Astrocyte (in vitro differentiated cells and primary cell): ENCODE results near the gene ZFP30. TPM values are rescaled to one million over a fixed set of nuclear protein-coding genes. Genes with fewer than 3 reads are reported as not detected.

Experiments used
- DNase-seq: peaks from one replicate; pipeline ENCODE4 v3.0.0-alpha.2; 2010; ENCODE audit warnings: low read depth
- FAIRE-seq: peaks from 2 replicates; lab custom pipeline; 2011; peaks lifted over from hg19 to GRCh38; lab: Jason Lieb, UNC
- H2AFZ ChIP-seq: 2 replicates; pipeline ENCODE4 v1.6.0; 2012; ENCODE audit warnings: low read depth, low read length, inconsistent platforms
- H3K27ac ChIP-seq: 2 replicates; pipeline ENCODE4 v1.5.1; 2011; ENCODE audit warnings: low read depth, low read length, inconsistent platforms
- H3K27me3 ChIP-seq: 2 replicates; pipeline ENCODE4 v1.6.0; 2011; ENCODE audit warnings: low read length, inconsistent platforms; ENCODE audit not compliant: insufficient read depth
- H3K36me3 ChIP-seq: 2 replicates; pipeline ENCODE4 v1.5.1; 2011; ENCODE audit warnings: low read length, inconsistent platforms; ENCODE audit not compliant: insufficient read depth
- H3K4me1 ChIP-seq: 2 replicates; pipeline ENCODE4 v1.5.1; 2011; ENCODE audit warnings: low read length, inconsistent platforms; ENCODE audit not compliant: insufficient read depth
- H3K4me2 ChIP-seq: 2 replicates; pipeline ENCODE4 v1.6.0; 2012; ENCODE audit warnings: low read length, inconsistent platforms
- H3K4me3 ChIP-seq: 2 replicates; pipeline ENCODE4 v1.5.1; 2011; ENCODE audit warnings: low read depth, mild to moderate bottlenecking, low read length, inconsistent platforms; ENCODE audit not compliant: insufficient read depth
- H3K79me2 ChIP-seq: 2 replicates; pipeline ENCODE4 v1.6.0; 2012; ENCODE audit warnings: mild to moderate bottlenecking, low read length, inconsistent platforms; ENCODE audit not compliant: insufficient read depth
- H3K9ac ChIP-seq: 2 replicates; pipeline ENCODE4 v1.6.0; 2012; ENCODE audit warnings: mild to moderate bottlenecking, low read length, inconsistent platforms
- H3K9me3 ChIP-seq: 2 replicates; pipeline ENCODE4 v1.5.1; 2012; ENCODE audit warnings: low read depth, mild to moderate bottlenecking, low read length, inconsistent platforms; ENCODE audit not compliant: insufficient read depth
- H4K20me1 ChIP-seq: 2 replicates; pipeline ENCODE4 v1.6.0; 2012; ENCODE audit warnings: low read length, inconsistent platforms; ENCODE audit not compliant: insufficient read depth
- H3K27ac Mint-ChIP-seq: one replicate; pipeline ENCODE4 v1.8.0; 2021; ENCODE audit warnings: mild to moderate bottlenecking, mixed read lengths; ENCODE audit not compliant: unreplicated experiment
- H3K27me3 Mint-ChIP-seq: one replicate; pipeline ENCODE4 v1.8.0; 2021; ENCODE audit warnings: low read depth, mixed read lengths; ENCODE audit not compliant: unreplicated experiment
- H3K36me3 Mint-ChIP-seq: one replicate; pipeline ENCODE4 v1.8.0; 2021; ENCODE audit warnings: low read depth, mixed read lengths; ENCODE audit not compliant: unreplicated experiment
- H3K4me1 Mint-ChIP-seq: one replicate; pipeline ENCODE4 v1.8.0; 2021; ENCODE audit warnings: low read depth, mixed read lengths; ENCODE audit not compliant: unreplicated experiment
- H3K4me3 Mint-ChIP-seq: one replicate; pipeline ENCODE4 v1.8.0; 2021; ENCODE audit warnings: mild to moderate bottlenecking, moderate library complexity, mixed read lengths; ENCODE audit not compliant: unreplicated experiment
- H3K9me3 Mint-ChIP-seq: one replicate; pipeline ENCODE4 v1.8.0; 2021; ENCODE audit warnings: mild to moderate bottlenecking, mixed read lengths; ENCODE audit not compliant: unreplicated experiment
- CTCF ChIP-seq: IDR thresholded peaks from 2 replicates; pipeline ENCODE4 v1.5.1; 2011; ENCODE audit warnings: low read depth, mild to moderate bottlenecking, inconsistent platforms, low read length, moderate library complexity; ENCODE audit not compliant: insufficient read depth
- EZH2 ChIP-seq: IDR thresholded peaks from 2 replicates; pipeline ENCODE4 v1.6.1; 2012; ENCODE audit warnings: mild to moderate bottlenecking, low read length, inconsistent platforms; ENCODE audit not compliant: insufficient read depth
- total RNA-seq: library from RNA; stranded (reverse); gene quantifications from 2 replicates; pipeline ENCODE4 v1.2.1, GENCODE V29; 2021

Gene ZFP30
- total RNA-seq, 1 donor from 2014 or later, result 13.9 TPM

DNA sequence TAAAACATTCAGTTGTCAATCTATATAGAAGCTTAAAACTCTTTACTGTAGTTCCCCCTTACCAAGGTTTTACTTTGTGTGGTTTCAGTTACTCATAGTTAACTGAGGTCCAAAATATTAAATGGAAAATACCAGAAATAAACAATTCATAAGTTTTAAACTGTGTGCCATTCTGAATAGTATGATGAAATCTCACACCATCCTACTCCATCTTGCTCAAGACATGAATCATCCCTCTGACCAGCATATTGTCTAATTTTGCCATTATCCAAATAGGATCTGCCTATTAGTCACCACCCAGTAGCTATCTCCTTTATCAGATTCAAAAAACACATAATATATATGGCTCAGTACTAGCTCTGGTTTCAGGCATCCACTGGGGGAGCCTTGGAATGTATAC lies 83.1 kb downstream of the ZFP30 start:
- FAIRE-seq (no peak), DNase-seq (no peak)
- Histone ChIP-seq H3K9ac (no peak overlapping the region), H3K4me2 (no peak overlapping the region), H4K20me1 (no peaks in the 10 kb centered on the region), H3K27ac (no peak overlapping the region), H3K9me3 (peaks cover 25% of the 10 kb centered on the region), H3K79me2 (no peaks in the 10 kb centered on the region), H3K4me1 (no peaks in the 10 kb centered on the region), H3K27me3 (no peaks in the 10 kb centered on the region), H2AFZ (no peak overlapping the region), H3K4me3 (no peak overlapping the region), H3K36me3 (peaks cover 7% of the 10 kb centered on the region)
- Mint-ChIP-seq H3K36me3 (peaks cover 14% of the 10 kb centered on the region), H3K4me1 (no peaks in the 10 kb centered on the region), H3K9me3 (peaks cover 37% of the 10 kb centered on the region), H3K4me3 (no peak overlapping the region), H3K27ac (no peak overlapping the region), H3K27me3 (no peaks in the 10 kb centered on the region)
- TF ChIP-seq EZH2 (no peak), CTCF (no peak)

DNA sequence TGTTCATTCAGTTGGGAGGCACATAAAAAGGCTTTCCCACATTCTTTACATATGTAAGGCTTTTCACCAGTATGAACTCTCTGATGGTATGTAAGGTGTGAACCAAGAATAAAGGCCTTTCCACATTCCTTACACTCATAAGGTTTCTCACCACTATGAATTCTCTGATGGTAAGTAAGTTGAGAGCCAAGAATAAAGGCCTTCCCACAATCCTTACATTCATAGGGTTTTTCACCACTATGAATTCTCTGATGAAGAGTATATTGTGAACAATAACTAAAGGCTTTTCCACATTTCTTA lies 89.9 kb downstream of the ZFP30 start:
- no peaks in the 10 kb centered on the region for H3K79me2 ChIP-seq
- H3K9me3 Mint-ChIP-seq, result peaks cover 70% of the 10 kb centered on the region
- no peaks in the 10 kb centered on the region for H3K4me1 Mint-ChIP-seq
- H3K9me3 ChIP-seq, result peaks cover 56% of the 10 kb centered on the region
- no peak overlapping the region for H3K27ac Mint-ChIP-seq
- H2AFZ ChIP-seq, result no peak overlapping the region
- DNase-seq (no peak), FAIRE-seq (no peak)
- H3K4me1 ChIP-seq, result no peaks in the 10 kb centered on the region
- H3K9ac ChIP-seq, result no peak overlapping the region
- H3K27ac ChIP-seq, result no peak overlapping the region
- no peaks in the 10 kb centered on the region for H3K27me3 Mint-ChIP-seq
- H3K4me3 ChIP-seq, result no peak overlapping the region
- H3K36me3 ChIP-seq, result peaks cover 3% of the 10 kb centered on the region
- TF ChIP-seq CTCF (no peak), EZH2 (no peak)
- H3K36me3 Mint-ChIP-seq, result peaks cover 48% of the 10 kb centered on the region
- H4K20me1 ChIP-seq, result no peaks in the 10 kb centered on the region
- H3K4me2 ChIP-seq, result no peak overlapping the region
- no peak overlapping the region for H3K4me3 Mint-ChIP-seq
- no peaks in the 10 kb centered on the region for H3K27me3 ChIP-seq

GRCh38 chr19:37564624-37565369 lies 90.5 kb downstream of the ZFP30 start:
- no peak overlapping the region for H3K9ac ChIP-seq
- peaks cover 3% of the 10 kb centered on the region for H3K36me3 ChIP-seq
- H3K27ac ChIP-seq, result no peak overlapping the region
- no peaks in the 10 kb centered on the region for H3K79me2 ChIP-seq
- H3K4me3 ChIP-seq, result no peak overlapping the region
- H3K9me3 ChIP-seq, result peaks cover 53% of the 10 kb centered on the region
- no peak overlapping the region for H3K4me2 ChIP-seq
- FAIRE-seq (peak; percentile 39), DNase-seq (no peak)
- no peaks in the 10 kb centered on the region for H3K4me1 ChIP-seq
- H2AFZ ChIP-seq, result no peak overlapping the region
- H3K9me3 Mint-ChIP-seq, result peaks cover 67% of the 10 kb centered on the region
- no peak for TF ChIP-seq EZH2
- TF ChIP-seq CTCF, result no peak
- H3K27ac Mint-ChIP-seq, result no peak overlapping the region
- no peaks in the 10 kb centered on the region for H3K27me3 ChIP-seq
- H3K36me3 Mint-ChIP-seq, result peaks cover 46% of the 10 kb centered on the region
- H3K27me3 Mint-ChIP-seq, result no peaks in the 10 kb centered on the region
- no peaks in the 10 kb centered on the region for H4K20me1 ChIP-seq
- no peak overlapping the region for H3K4me3 Mint-ChIP-seq
- H3K4me1 Mint-ChIP-seq, result no peaks in the 10 kb centered on the region
